CD4-positive, CD25-positive, alpha-beta regulatory T cell (primary cell): Measurements from ENCODE around the gene ADORA2B. TPM values are rescaled to one million over a fixed set of nuclear protein-coding genes. Genes with fewer than 3 reads are reported as not detected.

Experiments
- ATAC-seq, 2 donors: fragments of 150-1000 bp; cut with Tn5 transposase; one replicate each; pipeline ENCODE4 v1.10.0; 2021; ENCODE audit warnings: low read depth in 2 of 2, moderate number of reproducible peaks in 2 of 2, moderate library complexity in 1 of 2
- DNase-seq, 3 donors: peaks; one replicate each; pipeline versions ENCODE4 v3.0.0 to v3.0.0-alpha.2; 2012 to 2022; ENCODE audit warnings: mixed read lengths in 1 of 3
- H3K27ac ChIP-seq: one replicate; pipeline ENCODE4 v1.7.0; 2013; ENCODE audit warnings: mild to moderate bottlenecking, low read length; ENCODE audit not compliant: insufficient read depth, poor library complexity, severe bottlenecking
- H3K27me3 ChIP-seq: one replicate; pipeline ENCODE4 v1.7.0; 2013; ENCODE audit warnings: low read length; ENCODE audit not compliant: control insufficient read depth, insufficient read depth
- H3K36me3 ChIP-seq: one replicate; pipeline ENCODE4 v1.7.0; 2013; ENCODE audit warnings: mild to moderate bottlenecking, low read length, moderate library complexity; ENCODE audit not compliant: control insufficient read depth, insufficient read depth
- H3K4me1 ChIP-seq: 2 replicates; pipeline ENCODE4 v1.7.0; 2013; ENCODE audit warnings: mild to moderate bottlenecking, low read length; ENCODE audit not compliant: insufficient read depth, control insufficient read depth, poor library complexity, severe bottlenecking
- H3K4me3 ChIP-seq: one replicate; pipeline ENCODE4 v1.7.0; 2013; ENCODE audit warnings: low read depth, mild to moderate bottlenecking, low read length, moderate library complexity
- H3K9me3 ChIP-seq, 2 experiments: 1 replicate in 1 of 2; 2 replicates in 1 of 2; pipeline ENCODE4 v1.7.0; 2013; ENCODE audit warnings: low read length in 2 of 2, mild to moderate bottlenecking in 1 of 2, moderate library complexity in 1 of 2; ENCODE audit not compliant: control insufficient read depth in 2 of 2
- H3K27ac Mint-ChIP-seq, 3 donors: one replicate each; pipeline ENCODE4 v1.8.0; 2020 to 2022; ENCODE audit warnings: mild to moderate bottlenecking in 3 of 3, mixed read lengths in 3 of 3, moderate library complexity in 2 of 3
- H3K27me3 Mint-ChIP-seq: one replicate; pipeline ENCODE4 v1.8.0; 2022; ENCODE audit warnings: mild to moderate bottlenecking, mixed read lengths
- H3K36me3 Mint-ChIP-seq: one replicate; pipeline ENCODE4 v1.8.0; 2020; ENCODE audit warnings: mixed read lengths
- H3K4me1 Mint-ChIP-seq, 4 donors: one replicate each; pipeline ENCODE4 v1.8.0; 2020 to 2022; ENCODE audit warnings: mixed read lengths in 4 of 4, mild to moderate bottlenecking in 1 of 4
- H3K4me3 Mint-ChIP-seq, 4 donors: one replicate each; pipeline ENCODE4 v1.8.0; 2020 to 2022; ENCODE audit warnings: mild to moderate bottlenecking in 4 of 4, mixed read lengths in 4 of 4, moderate library complexity in 3 of 4
- H3K9me3 Mint-ChIP-seq, 7 donors: one replicate each; pipeline ENCODE4 v1.8.0; 2020 to 2022; ENCODE audit warnings: mixed read lengths in 7 of 7, mild to moderate bottlenecking in 3 of 7, moderate library complexity in 2 of 7
- polyA plus RNA-seq, 4 donors: library from polyadenylated mRNA; unstranded; fragments of 300-500 nt; fragmentation: Illumina TruSeq; gene quantifications; one replicate each; pipeline ENCODE4 v1.2.3, GENCODE V29; 2021
- total RNA-seq: library from RNA; stranded (reverse); gene quantifications from one replicate; pipeline ENCODE4 v1.2.3, GENCODE V29; 2022

ADORA2B gene
- total and polyA plus RNA-seq, 5 donors from 2014 or later = 0.18 to 0.99 (median 0.39) TPM; not detected in 2

GRCh38 chr17:15922586-15922985, 22.3 kb upstream of the ADORA2B start:
- no peak overlapping the region for H3K4me3 Mint-ChIP-seq
- no peak overlapping the region for H3K4me3 ChIP-seq
- peaks cover 0 to 1% (median 0%) of the 10 kb centered on the region in 4 donors for H3K4me1 Mint-ChIP-seq
- DNase-seq = no peak
- peaks cover 24% of the 10 kb centered on the region for H3K27me3 Mint-ChIP-seq
- H3K9me3 ChIP-seq = peaks cover 0 to 6% of the 10 kb centered on the region in 2 experiments
- H3K36me3 ChIP-seq = no peaks in the 10 kb centered on the region
- peaks cover 5% of the 10 kb centered on the region for H3K27me3 ChIP-seq
- H3K36me3 Mint-ChIP-seq = no peaks in the 10 kb centered on the region
- no peak overlapping the region for H3K27ac ChIP-seq
- no peak for ATAC-seq
- peaks cover 0 to 6% (median 0%) of the 10 kb centered on the region in 7 donors for H3K9me3 Mint-ChIP-seq
- no peaks in the 10 kb centered on the region for H3K4me1 ChIP-seq
- H3K27ac Mint-ChIP-seq = no peak overlapping the region

GRCh38 chr17:15926039-15926740, 18.7 kb upstream of the ADORA2B start:
- no peak overlapping the region for H3K27ac ChIP-seq
- H3K36me3 Mint-ChIP-seq = no peaks in the 10 kb centered on the region
- DNase-seq (no peak), ATAC-seq (no peak)
- peaks cover 0 to 6% of the 10 kb centered on the region in 2 experiments for H3K9me3 ChIP-seq
- H3K9me3 Mint-ChIP-seq = peaks cover 0 to 5% (median 0%) of the 10 kb centered on the region in 7 donors
- no peaks in the 10 kb centered on the region for H3K4me1 ChIP-seq
- no peaks in the 10 kb centered on the region for H3K36me3 ChIP-seq
- peaks cover 0 to 2% (median 0%) of the 10 kb centered on the region in 4 donors for H3K4me1 Mint-ChIP-seq
- peaks cover 21% of the 10 kb centered on the region for H3K27me3 Mint-ChIP-seq
- no peak overlapping the region for H3K4me3 Mint-ChIP-seq
- H3K27me3 ChIP-seq = peaks cover 8% of the 10 kb centered on the region
- H3K4me3 ChIP-seq = no peak overlapping the region
- H3K27ac Mint-ChIP-seq = no peak overlapping the region

- Mint-ChIP-seq H3K4me1 (peaks cover 0 to 2% (median 0%) of the 10 kb centered on the region in 4 donors), H3K9me3 (no peaks in the 10 kb centered on the region), H3K27ac (no peak overlapping the region), H3K4me3 (no peak overlapping the region), H3K27me3 (peaks cover 23% of the 10 kb centered on the region), H3K36me3 (no peaks in the 10 kb centered on the region)
- Histone ChIP-seq H3K9me3 (no peaks in the 10 kb centered on the region), H3K27me3 (peaks cover 3% of the 10 kb centered on the region), H3K36me3 (no peaks in the 10 kb centered on the region), H3K4me3 (no peak overlapping the region), H3K4me1 (no peaks in the 10 kb centered on the region), H3K27ac (no peak overlapping the region)
- ATAC-seq = peak in 1 of 2 donors; percentile 12
- no peak for DNase-seq
These were observed 16.6 kb upstream of the ADORA2B start for GRCh38 chr17:15928286-15928785.

GRCh38 chr17:15929941-15930340, 15.0 kb upstream of the ADORA2B start:
- no peak overlapping the region for H3K4me3 ChIP-seq
- H3K27me3 ChIP-seq = peaks cover 3% of the 10 kb centered on the region
- no peak for DNase-seq
- no peaks in the 10 kb centered on the region for H3K9me3 ChIP-seq
- no peaks in the 10 kb centered on the region for H3K36me3 ChIP-seq
- Mint-ChIP-seq H3K4me1 (peaks cover 0 to 2% (median 0%) of the 10 kb centered on the region in 4 donors), H3K36me3 (no peaks in the 10 kb centered on the region), H3K27me3 (peaks cover 22% of the 10 kb centered on the region), H3K4me3 (no peak overlapping the region), H3K27ac (no peak overlapping the region), H3K9me3 (no peaks in the 10 kb centered on the region)
- no peak for ATAC-seq
- no peaks in the 10 kb centered on the region for H3K4me1 ChIP-seq
- H3K27ac ChIP-seq = no peak overlapping the region

- Mint-ChIP-seq H3K27ac (no peak overlapping the region), H3K27me3 (peaks cover 27% of the 10 kb centered on the region), H3K9me3 (no peaks in the 10 kb centered on the region), H3K4me3 (no peak overlapping the region), H3K4me1 (peaks cover 0 to 2% (median 0%) of the 10 kb centered on the region in 4 donors), H3K36me3 (no peaks in the 10 kb centered on the region)
- H3K4me3 ChIP-seq = no peak overlapping the region
- DNase-seq (no peak), ATAC-seq (no peak)
- no peaks in the 10 kb centered on the region for H3K4me1 ChIP-seq
- H3K36me3 ChIP-seq = no peaks in the 10 kb centered on the region
- H3K27me3 ChIP-seq = peaks cover 3% of the 10 kb centered on the region
- H3K9me3 ChIP-seq = no peaks in the 10 kb centered on the region
- no peak overlapping the region for H3K27ac ChIP-seq
These were observed 14.5 kb upstream of the ADORA2B start for GRCh38 chr17:15930426-15930825.

- Histone ChIP-seq H3K27ac (no peak overlapping the region), H3K4me3 (no peak overlapping the region), H3K4me1 (no peaks in the 10 kb centered on the region), H3K36me3 (no peaks in the 10 kb centered on the region), H3K27me3 (peaks cover 3% of the 10 kb centered on the region), H3K9me3 (no peaks in the 10 kb centered on the region)
- H3K4me3 Mint-ChIP-seq = no peak overlapping the region
- peaks cover 0 to 2% (median 0%) of the 10 kb centered on the region in 4 donors for H3K4me1 Mint-ChIP-seq
- peaks cover 25% of the 10 kb centered on the region for H3K27me3 Mint-ChIP-seq
- H3K27ac Mint-ChIP-seq = no peak overlapping the region
- H3K9me3 Mint-ChIP-seq = no peaks in the 10 kb centered on the region
- DNase-seq (no peak), ATAC-seq (no peak)
- H3K36me3 Mint-ChIP-seq = no peaks in the 10 kb centered on the region
These were observed 13.5 kb upstream of the ADORA2B start for GRCh38 chr17:15931394-15931793.

GRCh38 chr17:15934866-15935265, 10.1 kb upstream of the ADORA2B start:
- H3K27me3 ChIP-seq = no peaks in the 10 kb centered on the region
- H3K4me3 ChIP-seq = no peak overlapping the region
- no peak for ATAC-seq
- no peaks in the 10 kb centered on the region for H3K36me3 Mint-ChIP-seq
- H3K4me3 Mint-ChIP-seq = no peak overlapping the region
- H3K27ac Mint-ChIP-seq = peak overlapping the region in 1 of 3 donors; percentile 32
- H3K27me3 Mint-ChIP-seq = peaks cover 21% of the 10 kb centered on the region
- no peak for DNase-seq
- H3K4me1 ChIP-seq = no peaks in the 10 kb centered on the region
- H3K4me1 Mint-ChIP-seq = no peaks in the 10 kb centered on the region
- H3K27ac ChIP-seq = no peak overlapping the region
- no peaks in the 10 kb centered on the region for H3K9me3 ChIP-seq
- no peaks in the 10 kb centered on the region for H3K9me3 Mint-ChIP-seq
- H3K36me3 ChIP-seq = no peaks in the 10 kb centered on the region

- no peak overlapping the region for H3K27ac ChIP-seq
- H3K4me1 Mint-ChIP-seq = no peaks in the 10 kb centered on the region
- H3K4me3 Mint-ChIP-seq = no peak overlapping the region
- no peak overlapping the region for H3K27ac Mint-ChIP-seq
- H3K4me1 ChIP-seq = no peaks in the 10 kb centered on the region
- no peaks in the 10 kb centered on the region for H3K36me3 Mint-ChIP-seq
- DNase-seq (no peak), ATAC-seq (no peak)
- no peaks in the 10 kb centered on the region for H3K36me3 ChIP-seq
- peaks cover 2% of the 10 kb centered on the region for H3K27me3 ChIP-seq
- no peaks in the 10 kb centered on the region for H3K9me3 Mint-ChIP-seq
- H3K4me3 ChIP-seq = no peak overlapping the region
- peaks cover 21% of the 10 kb centered on the region for H3K27me3 Mint-ChIP-seq
- H3K9me3 ChIP-seq = no peaks in the 10 kb centered on the region
These were observed 9.0 kb upstream of the ADORA2B start for GRCh38 chr17:15935891-15936290.
